ENCODE data around the gene CMTM6. TPM values are rescaled to one million over a fixed set of nuclear protein-coding genes. Genes with fewer than 3 reads are reported as not detected.
"Not testable (repeated sequence)": the region's sequence is repeated elsewhere in the genome, so short reads cannot be mapped to it uniquely, and the experiment has no call there.

CMTM6 gene, protein sequence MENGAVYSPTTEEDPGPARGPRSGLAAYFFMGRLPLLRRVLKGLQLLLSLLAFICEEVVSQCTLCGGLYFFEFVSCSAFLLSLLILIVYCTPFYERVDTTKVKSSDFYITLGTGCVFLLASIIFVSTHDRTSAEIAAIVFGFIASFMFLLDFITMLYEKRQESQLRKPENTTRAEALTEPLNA
- total RNA-seq (10 to 100 TPM; 97.2 to 99.3 TPM), total RNA-seq (152 to 354 reads per million in 2 donors)

DNA sequence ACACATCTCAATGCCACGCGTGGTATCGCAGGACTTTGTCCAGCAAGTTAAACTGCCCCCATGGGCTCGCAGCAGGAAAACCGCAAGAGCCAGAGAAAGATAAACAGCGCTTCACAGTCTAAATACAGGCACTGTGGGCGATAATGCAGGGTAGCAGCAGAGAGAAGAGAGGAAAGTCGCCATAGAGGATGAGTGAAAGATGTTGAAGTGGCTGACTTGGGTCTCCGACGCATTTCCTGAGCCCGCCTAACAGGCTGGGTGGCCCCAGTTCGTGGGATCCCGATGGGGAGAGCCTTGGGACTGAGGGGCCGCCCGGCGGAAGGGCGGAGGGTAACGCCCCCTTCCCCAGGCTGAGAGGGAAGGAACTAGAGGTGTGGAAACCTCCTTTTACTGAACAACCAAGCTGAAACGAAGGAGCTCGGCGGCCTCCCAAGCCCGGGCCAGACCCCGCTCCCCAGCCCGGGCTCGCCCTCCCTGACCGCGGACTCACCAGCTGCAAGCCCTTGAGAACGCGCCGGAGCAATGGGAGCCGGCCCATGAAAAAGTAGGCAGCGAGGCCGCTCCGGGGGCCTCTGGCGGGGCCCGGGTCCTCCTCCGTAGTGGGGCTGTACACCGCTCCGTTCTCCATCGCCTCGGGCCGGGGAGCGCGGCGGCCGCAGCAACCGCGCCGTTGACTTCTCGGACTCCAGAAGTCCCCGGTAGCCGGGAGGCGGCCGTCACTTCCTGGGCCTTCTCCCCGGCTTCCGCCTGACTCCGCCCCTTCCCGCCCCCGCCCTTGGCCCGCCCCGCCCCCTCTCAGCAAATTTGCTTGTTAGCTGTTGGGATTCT lies at the start of gene CMTM6:
CMTM6 (minus strand) TSS at position 735 of the 828 bp plus-strand sequence; CDS start at position 628, 107 bp downstream.
- Mint-ChIP-seq H3K27me3 (no peaks in the 10 kb centered on the region), H3K4me1 (peaks cover 30% of the 10 kb centered on the region), H3K4me3 (peak within 1 kb of the TSS; percentile 99), H3K36me3 (ENCODE audit: low read depth) (peaks cover 7% of the 10 kb centered on the region), H3K27ac (peak within 1 kb of the TSS; percentile 99)
- ATAC-seq (peak; percentile 79), DNase-seq (peak; percentile 59 to 79 (median 72))
- H3K9me3 ChIP-seq (ENCODE audit: control insufficient read depth, low read length, poor library complexity, severe bottlenecking) = no peaks in the 10 kb centered on the region

DNA sequence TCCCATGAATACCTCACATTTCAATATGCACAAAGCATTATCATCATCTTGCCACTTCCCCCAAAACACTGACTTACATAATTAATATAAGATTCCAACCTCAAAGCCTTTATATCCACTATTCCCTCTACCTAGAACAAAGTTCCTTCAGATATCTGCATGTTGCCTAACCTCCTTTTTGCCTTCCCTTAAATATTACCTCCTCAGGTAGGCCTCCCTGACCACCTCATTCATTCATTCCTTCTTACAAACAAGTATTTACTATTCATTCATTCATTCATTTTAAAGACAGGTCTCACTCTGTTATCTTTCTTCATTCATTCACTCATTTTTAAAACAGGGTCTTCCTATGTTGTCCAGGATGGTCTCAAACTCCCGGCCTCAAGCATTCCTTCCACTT lies 49.4 kb upstream of the CMTM6 start:
- no peak overlapping the region for H3K27ac Mint-ChIP-seq
- no peaks in the 10 kb centered on the region for H3K9me3 ChIP-seq (ENCODE audit: control insufficient read depth, low read length, poor library complexity, severe bottlenecking)
- H3K27me3 Mint-ChIP-seq = no peaks in the 10 kb centered on the region

DNA sequence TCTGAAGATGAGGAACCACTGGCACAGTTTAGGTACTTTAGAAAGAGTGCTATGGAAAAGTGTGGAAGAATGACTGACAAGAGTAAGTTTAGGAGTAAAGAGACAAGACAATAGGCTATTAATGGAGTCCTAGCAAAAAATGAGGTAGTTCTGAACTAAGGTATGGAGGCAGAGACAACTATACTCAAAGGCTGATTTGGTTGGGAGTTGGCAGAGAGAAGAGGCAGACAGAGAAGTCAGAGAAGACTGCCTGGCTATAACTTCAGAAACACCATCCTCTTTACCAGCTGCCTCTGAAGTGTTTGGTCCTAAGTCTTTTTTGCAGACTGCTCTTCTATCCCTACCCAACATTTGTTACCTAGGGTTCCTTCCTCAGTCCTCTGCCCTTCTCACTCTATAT lies 48.8 kb upstream of the CMTM6 start:
- no peak overlapping the region for H3K27ac Mint-ChIP-seq
- H3K4me1 Mint-ChIP-seq = peaks cover 46% of the 10 kb centered on the region
- no peaks in the 10 kb centered on the region for H3K9me3 ChIP-seq (ENCODE audit: control insufficient read depth, low read length, poor library complexity, severe bottlenecking)
- DNase-seq (no peak), ATAC-seq (no peak)
- peaks cover 3% of the 10 kb centered on the region for H3K36me3 Mint-ChIP-seq (ENCODE audit: low read depth)
- H3K4me3 Mint-ChIP-seq = no peak overlapping the region
- H3K27me3 Mint-ChIP-seq = no peaks in the 10 kb centered on the region

More for the DNA sequence above, 49.4 kb upstream of the CMTM6 start:
- DNase-seq (no peak), ATAC-seq (no peak)
- H3K4me3 Mint-ChIP-seq = no peak overlapping the region
- H3K36me3 Mint-ChIP-seq (ENCODE audit: low read depth) = peaks cover 3% of the 10 kb centered on the region
- peaks cover 48% of the 10 kb centered on the region for H3K4me1 Mint-ChIP-seq

DNA sequence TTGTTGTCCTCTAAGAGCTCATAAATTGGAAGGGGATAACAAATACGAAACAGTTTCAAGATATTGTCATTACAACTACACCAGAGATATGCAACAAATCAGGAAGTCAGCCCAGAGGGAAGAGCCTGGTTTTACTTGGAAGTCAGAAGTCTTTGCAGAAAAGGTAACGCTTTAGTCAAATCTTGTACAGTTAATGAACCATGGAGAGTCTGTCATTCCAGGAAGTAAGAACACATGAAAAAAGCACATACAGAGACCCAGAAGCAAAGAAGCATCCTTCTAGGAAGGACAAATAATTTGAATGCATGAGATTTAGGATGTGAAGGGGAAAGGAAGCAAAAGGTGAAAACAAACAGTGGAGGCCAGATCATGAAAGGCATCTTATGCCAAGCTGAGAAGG lies 48.4 kb upstream of the CMTM6 start:
- no peak overlapping the region for H3K27ac Mint-ChIP-seq
- H3K36me3 Mint-ChIP-seq (ENCODE audit: low read depth) = peaks cover 3% of the 10 kb centered on the region
- peaks cover 44% of the 10 kb centered on the region for H3K4me1 Mint-ChIP-seq
- H3K4me3 Mint-ChIP-seq = no peak overlapping the region
- H3K27me3 Mint-ChIP-seq = no peaks in the 10 kb centered on the region
- H3K9me3 ChIP-seq (ENCODE audit: control insufficient read depth, low read length, poor library complexity, severe bottlenecking) = no peaks in the 10 kb centered on the region
- DNase-seq (no peak), ATAC-seq (no peak)

DNA sequence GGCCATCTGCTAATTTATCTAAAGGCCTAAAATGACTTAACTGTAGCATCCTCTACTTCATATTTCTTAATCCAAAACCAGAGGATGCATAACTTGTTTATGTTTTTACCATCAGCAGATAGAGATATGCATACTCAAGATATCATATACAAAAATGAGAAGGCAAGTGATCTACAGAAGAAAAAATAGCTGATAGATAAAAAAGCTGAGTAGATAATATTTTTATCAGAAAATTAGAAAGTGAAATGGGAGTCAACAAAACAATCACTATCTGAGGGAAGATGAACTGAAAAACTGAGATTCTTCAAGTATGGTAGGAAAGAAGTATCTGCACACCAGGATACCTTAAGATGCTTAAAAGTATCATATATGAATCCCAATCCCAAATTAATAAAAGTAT lies 42.7 kb upstream of the CMTM6 start:
- Mint-ChIP-seq H3K4me1 (peaks cover 13% of the 10 kb centered on the region), H3K4me3 (no peak overlapping the region), H3K27me3 (no peaks in the 10 kb centered on the region), H3K36me3 (ENCODE audit: low read depth) (peaks cover 2% of the 10 kb centered on the region), H3K27ac (peak overlapping the region; percentile 70)
- no peak for DNase-seq
- H3K9me3 ChIP-seq (ENCODE audit: control insufficient read depth, low read length, poor library complexity, severe bottlenecking) = no peaks in the 10 kb centered on the region
- no peak for ATAC-seq

DNA sequence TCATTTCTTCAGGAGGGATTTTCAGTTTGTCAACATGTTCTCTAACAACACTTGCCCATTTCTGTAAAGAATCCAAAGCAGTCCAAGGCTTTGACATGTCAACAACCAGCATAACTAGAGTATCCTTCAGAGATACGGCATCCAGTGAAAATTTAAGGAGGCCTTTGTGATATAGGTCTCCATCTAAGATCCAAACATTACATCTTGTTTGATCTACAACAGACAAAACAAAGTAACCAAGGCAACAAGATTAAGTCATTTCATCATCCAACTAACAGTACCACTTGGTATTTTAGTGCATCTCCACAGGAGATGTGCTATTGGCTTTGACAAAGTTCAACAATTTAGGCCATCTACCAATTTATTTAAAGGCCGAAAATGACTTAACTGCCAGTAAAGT lies 42.2 kb upstream of the CMTM6 start:
- H3K27ac Mint-ChIP-seq = peak overlapping the region; percentile 70
- H3K4me3 Mint-ChIP-seq = no peak overlapping the region

DNA sequence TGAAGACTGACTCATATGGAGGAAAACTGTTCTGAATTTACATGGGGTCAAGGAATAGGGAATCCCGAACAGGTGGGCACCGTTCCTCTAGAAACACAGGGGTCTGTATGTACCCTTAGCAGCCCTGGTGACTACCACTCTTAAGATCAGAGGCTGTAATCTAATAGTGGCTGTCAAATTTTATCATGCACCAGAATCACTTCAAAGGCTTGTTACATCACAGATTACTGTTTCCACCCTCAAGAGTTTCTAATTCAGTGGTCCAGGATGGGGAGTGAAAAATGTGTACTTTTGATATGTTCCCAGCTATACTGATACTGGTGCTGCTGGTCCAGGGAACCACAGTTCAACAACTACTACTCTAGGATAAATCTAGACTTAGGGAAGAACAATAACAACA lies 40.2 kb upstream of the CMTM6 start:
- Mint-ChIP-seq H3K4me1 (peaks cover 12% of the 10 kb centered on the region), H3K27ac (no peak overlapping the region), H3K4me3 (no peak overlapping the region), H3K27me3 (no peaks in the 10 kb centered on the region), H3K36me3 (ENCODE audit: low read depth) (peaks cover 2% of the 10 kb centered on the region)
- ATAC-seq = no peak
- no peak for DNase-seq
- no peaks in the 10 kb centered on the region for H3K9me3 ChIP-seq (ENCODE audit: control insufficient read depth, low read length, poor library complexity, severe bottlenecking)

More for the DNA sequence above, 42.2 kb upstream of the CMTM6 start:
- no peaks in the 10 kb centered on the region for H3K27me3 Mint-ChIP-seq
- H3K9me3 ChIP-seq (ENCODE audit: control insufficient read depth, low read length, poor library complexity, severe bottlenecking) = no peaks in the 10 kb centered on the region
- peaks cover 2% of the 10 kb centered on the region for H3K36me3 Mint-ChIP-seq (ENCODE audit: low read depth)
- DNase-seq (no peak), ATAC-seq (no peak)
- H3K4me1 Mint-ChIP-seq = peaks cover 13% of the 10 kb centered on the region

DNA sequence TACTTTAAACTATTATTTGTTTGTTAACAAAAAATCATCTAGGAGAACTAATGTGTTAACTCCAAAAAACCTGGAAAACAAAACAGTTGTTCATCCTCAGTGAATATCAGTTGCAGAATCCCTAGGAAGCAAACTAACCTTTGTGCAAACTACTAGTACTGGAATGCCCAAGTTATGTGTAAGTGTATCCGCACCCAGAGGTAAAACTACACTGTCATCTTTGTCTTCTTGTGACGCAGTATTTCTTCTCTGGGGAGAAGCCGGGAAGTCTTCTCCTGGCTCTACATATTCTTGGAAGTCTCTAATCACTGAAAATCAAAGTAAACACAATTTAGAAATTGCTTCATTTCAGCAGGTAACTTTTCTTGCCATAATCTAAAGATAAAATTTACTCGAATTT lies 38.2 kb upstream of the CMTM6 start:
- no peaks in the 10 kb centered on the region for H3K9me3 ChIP-seq (ENCODE audit: control insufficient read depth, low read length, poor library complexity, severe bottlenecking)
- Mint-ChIP-seq H3K36me3 (ENCODE audit: low read depth) (peaks cover 2% of the 10 kb centered on the region), H3K4me1 (peaks cover 3% of the 10 kb centered on the region), H3K4me3 (no peak overlapping the region), H3K27me3 (no peaks in the 10 kb centered on the region), H3K27ac (no peak overlapping the region)
- ATAC-seq (no peak), DNase-seq (no peak)

DNA sequence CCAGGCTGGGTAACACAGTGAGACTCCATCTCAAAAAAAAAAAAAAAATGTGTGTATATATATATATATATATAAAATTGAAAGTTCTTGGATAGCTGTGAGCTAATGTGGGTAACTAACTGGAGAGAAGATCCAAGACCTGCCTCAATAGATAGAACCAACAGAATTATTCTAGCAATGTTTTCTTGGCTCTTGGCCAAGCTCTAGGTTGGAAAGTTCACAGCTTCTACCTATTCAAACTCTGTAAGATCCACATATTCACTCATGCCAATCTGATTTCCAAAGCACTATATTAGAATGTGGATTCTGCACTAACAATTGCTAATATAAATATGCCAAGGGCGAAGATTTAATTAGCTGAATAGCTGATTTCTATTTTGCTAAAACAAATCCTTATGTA lies 29.8 kb upstream of the CMTM6 start:
- Mint-ChIP-seq H3K36me3 (ENCODE audit: low read depth) (peaks cover 4% of the 10 kb centered on the region), H3K4me1 (peaks cover 8% of the 10 kb centered on the region), H3K27ac (no peak overlapping the region), H3K4me3 (no peak overlapping the region), H3K27me3 (no peaks in the 10 kb centered on the region)
- DNase-seq (no peak), ATAC-seq (no peak)
- H3K9me3 ChIP-seq (ENCODE audit: control insufficient read depth, low read length, poor library complexity, severe bottlenecking) = no peaks in the 10 kb centered on the region

DNA sequence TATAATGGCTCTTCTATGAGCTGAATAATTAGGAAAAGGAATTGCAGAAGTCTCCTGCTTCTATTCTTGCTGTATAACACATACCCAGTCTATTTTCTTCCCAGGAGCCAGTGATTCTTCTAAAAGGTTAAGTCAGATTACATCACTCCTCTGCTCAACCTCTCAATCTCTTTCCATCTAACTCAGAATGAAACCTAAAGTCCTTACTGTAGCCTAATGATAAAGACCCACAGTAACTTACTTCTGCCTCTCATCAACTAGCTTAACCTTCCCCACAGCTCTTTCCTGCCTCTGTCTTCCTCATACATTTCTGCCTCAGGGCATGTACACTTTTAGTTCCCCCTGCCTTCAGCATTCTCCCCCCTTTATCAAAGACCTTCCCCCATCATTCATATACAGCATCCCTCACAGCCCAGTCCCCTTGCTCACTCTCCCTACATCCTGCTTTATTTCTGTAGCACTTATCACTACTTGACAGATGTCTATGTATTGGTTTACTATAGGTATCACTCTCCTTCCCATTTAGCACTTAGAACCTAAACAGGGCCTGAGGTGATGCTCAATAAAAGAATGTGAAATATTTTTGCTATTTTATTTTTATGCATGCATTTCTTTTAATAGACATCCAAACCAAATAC lies 28.5 kb upstream of the CMTM6 start:
- Mint-ChIP-seq H3K4me1 (peaks cover 8% of the 10 kb centered on the region), H3K36me3 (ENCODE audit: low read depth) (peaks cover 4% of the 10 kb centered on the region)
- no peak for DNase-seq

DNA sequence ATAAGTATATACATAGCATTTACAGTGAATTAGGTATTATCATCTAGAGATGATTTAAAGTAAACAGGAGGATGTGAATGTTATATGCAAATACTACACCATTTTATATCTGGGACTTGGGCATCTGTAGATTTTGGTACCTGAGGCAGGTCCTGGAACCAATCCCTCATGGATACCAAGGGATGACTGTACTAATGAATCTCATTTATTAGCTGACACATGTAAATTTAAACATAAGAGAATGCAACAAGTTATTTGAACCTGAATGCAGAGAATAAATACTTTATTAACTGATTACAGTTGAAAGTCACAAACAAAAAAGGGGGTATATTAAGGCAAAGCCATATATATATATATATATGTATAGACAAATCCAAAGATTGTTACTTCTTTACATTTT lies 23.1 kb upstream of the CMTM6 start:
- H3K4me1 Mint-ChIP-seq = peaks cover 4% of the 10 kb centered on the region
- ATAC-seq (no peak), DNase-seq (no peak)
- no peak overlapping the region for H3K4me3 Mint-ChIP-seq
- no peaks in the 10 kb centered on the region for H3K9me3 ChIP-seq (ENCODE audit: control insufficient read depth, low read length, poor library complexity, severe bottlenecking)
- no peaks in the 10 kb centered on the region for H3K27me3 Mint-ChIP-seq
- H3K36me3 Mint-ChIP-seq (ENCODE audit: low read depth) = peaks cover 6% of the 10 kb centered on the region
- H3K27ac Mint-ChIP-seq = no peak overlapping the region

More for the DNA sequence above, 28.5 kb upstream of the CMTM6 start:
- no peak for ATAC-seq
- Mint-ChIP-seq H3K4me3 (no peak overlapping the region), H3K27me3 (no peaks in the 10 kb centered on the region), H3K27ac (peak overlapping the region; percentile 47)
- no peaks in the 10 kb centered on the region for H3K9me3 ChIP-seq (ENCODE audit: control insufficient read depth, low read length, poor library complexity, severe bottlenecking)

DNA sequence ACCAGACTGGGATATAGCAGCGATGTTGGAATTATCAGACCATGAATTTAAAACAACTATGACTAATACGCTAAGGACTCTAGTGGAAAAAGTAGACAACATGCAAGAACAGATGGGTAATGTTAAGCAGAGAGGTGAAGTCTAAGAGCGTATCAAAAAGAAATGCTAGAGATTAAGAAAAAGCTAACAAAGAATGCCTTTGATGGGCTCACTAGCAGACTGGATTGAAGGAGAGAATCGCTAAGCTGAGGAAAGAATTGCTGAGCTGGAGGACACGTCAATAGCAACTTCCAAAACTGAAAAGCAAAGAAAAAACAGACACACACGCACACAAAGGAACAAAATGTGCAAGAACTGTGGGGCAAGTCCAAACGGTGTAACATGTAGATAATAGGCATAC lies 20.0 kb upstream of the CMTM6 start:
- peaks cover 9% of the 10 kb centered on the region for H3K4me1 Mint-ChIP-seq
- ATAC-seq = no peak
- no peak for DNase-seq

DNA sequence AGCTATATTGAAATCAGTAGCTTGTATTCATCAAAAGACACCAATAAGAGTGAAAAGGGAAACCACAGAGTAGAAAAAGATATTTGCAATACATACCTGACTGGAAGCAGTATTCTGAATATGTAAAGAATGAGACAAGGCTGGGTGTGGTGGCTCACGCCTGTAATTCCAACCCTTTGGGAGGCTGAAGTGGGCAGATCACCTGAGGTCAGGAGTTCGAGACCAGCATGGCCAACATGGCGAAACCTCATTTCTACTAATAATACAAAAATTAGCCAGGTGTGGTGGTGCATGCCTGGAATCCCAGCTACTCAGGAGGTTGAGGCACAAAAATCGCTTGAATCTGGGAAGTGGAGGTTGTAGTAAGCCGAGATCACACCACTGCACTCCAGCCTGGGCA lies 16.3 kb upstream of the CMTM6 start:
- not testable (repeated sequence) for H3K36me3 Mint-ChIP-seq (ENCODE audit: low read depth); H3K27me3 Mint-ChIP-seq; ATAC-seq; H3K9me3 ChIP-seq (ENCODE audit: control insufficient read depth, low read length, poor library complexity, severe bottlenecking); H3K4me3 Mint-ChIP-seq; H3K4me1 Mint-ChIP-seq; DNase-seq
- peak overlapping the region; percentile 61 for H3K27ac Mint-ChIP-seq

More for the DNA sequence above, 20.0 kb upstream of the CMTM6 start:
- H3K36me3 Mint-ChIP-seq (ENCODE audit: low read depth) = peaks cover 6% of the 10 kb centered on the region
- no peak overlapping the region for H3K4me3 Mint-ChIP-seq
- H3K27me3 Mint-ChIP-seq = no peaks in the 10 kb centered on the region
- no peak overlapping the region for H3K27ac Mint-ChIP-seq
- H3K9me3 ChIP-seq (ENCODE audit: control insufficient read depth, low read length, poor library complexity, severe bottlenecking) = no peaks in the 10 kb centered on the region

Measured in T-helper 17 cell (primary cell).